Measurements from ENCODE around the gene FCRLB. TPM values are rescaled to one million over a fixed set of nuclear protein-coding genes. Genes with fewer than 3 reads are reported as not detected.
"Not testable (repeated sequence)": the region's sequence is repeated elsewhere in the genome, so short reads cannot be mapped to it uniquely, and the experiment has no call there.

Gene FCRLB
- total RNA-seq: not detected
- long read RNA-seq, partial matches to known transcripts: 0 of 1 reads
- long read RNA-seq, other reads (novel, unspliced or antisense): 0 of 1 reads

- intact Hi-C loops (cut with DNase I, micrococcal nuclease): no loop called here
- ATAC-seq: no peak
- no peak for DNase-seq
These were observed at the start of gene FCRLB for GRCh38 chr1:161720956-161721737. Gene FCRLB, plus strand, starts transcription at chr1:161721544. Its CDS starts 1,129 bp downstream, at chr1:161722673.

- ATAC-seq; intact Hi-C loops (cut with DNase I, micrococcal nuclease); DNase-seq: not testable (repeated sequence)
These were observed 47.9 kb upstream of the FCRLB start for GRCh38 chr1:161673437-161673836.

- intact Hi-C loops (cut with DNase I, micrococcal nuclease); ATAC-seq; DNase-seq: not testable (repeated sequence)
These were observed 46.9 kb upstream of the FCRLB start for GRCh38 chr1:161674447-161674846.

GRCh38 chr1:161674908-161675307 lies 46.4 kb upstream of the FCRLB start:
- intact Hi-C loops (cut with DNase I, micrococcal nuclease); DNase-seq; ATAC-seq: not testable (repeated sequence)

GRCh38 chr1:161676441-161676840 lies 44.9 kb upstream of the FCRLB start:
- intact Hi-C loops (cut with DNase I, micrococcal nuclease): no loop called here
- ATAC-seq (no peak), DNase-seq (no peak)

GRCh38 chr1:161676958-161677689 lies 44.2 kb upstream of the FCRLB start:
- DNase-seq (no peak), ATAC-seq (no peak)
- intact Hi-C loops (cut with DNase I, micrococcal nuclease): no loop called here

GRCh38 chr1:161678500-161678899 lies 42.8 kb upstream of the FCRLB start:
- ATAC-seq: no peak

GRCh38 chr1:161681879-161682278 lies 39.5 kb upstream of the FCRLB start:
- no peak for ATAC-seq
- intact Hi-C loops (cut with DNase I, micrococcal nuclease): no loop called here
- no peak for DNase-seq

More at GRCh38 chr1:161678500-161678899, 42.8 kb upstream of the FCRLB start:
- no peak for DNase-seq
- intact Hi-C loops (cut with DNase I, micrococcal nuclease): no loop called here

- intact Hi-C loops (cut with DNase I, micrococcal nuclease): no loop called here
- no peak for ATAC-seq
These were observed 32.4 kb upstream of the FCRLB start for GRCh38 chr1:161688946-161689345.

GRCh38 chr1:161691846-161692245 lies 29.5 kb upstream of the FCRLB start:
- no peak for ATAC-seq
- intact Hi-C loops (cut with DNase I, micrococcal nuclease): no loop called here

More at GRCh38 chr1:161688946-161689345, 32.4 kb upstream of the FCRLB start:
- DNase-seq: no peak

GRCh38 chr1:161693020-161693712 lies 28.2 kb upstream of the FCRLB start:
- intact Hi-C loops (cut with DNase I, micrococcal nuclease); DNase-seq; ATAC-seq: not testable (repeated sequence)

More at GRCh38 chr1:161691846-161692245, 29.5 kb upstream of the FCRLB start:
- no peak for DNase-seq

- intact Hi-C loops (cut with DNase I, micrococcal nuclease); DNase-seq; ATAC-seq: not testable (repeated sequence)
These were observed 23.0 kb upstream of the FCRLB start for GRCh38 chr1:161698302-161698701.

GRCh38 chr1:161702250-161702649 lies 19.1 kb upstream of the FCRLB start:
- ATAC-seq (peak; percentile 100), DNase-seq (peak; percentile 47 to 49)
- intact Hi-C loops (cut with DNase I, micrococcal nuclease): no loop called here

GRCh38 chr1:161705537-161705936 lies 15.8 kb upstream of the FCRLB start:
- no peak for ATAC-seq
- DNase-seq: no peak
- intact Hi-C loops (cut with DNase I, micrococcal nuclease): no loop called here

GRCh38 chr1:161706113-161706481 lies 15.2 kb upstream of the FCRLB start:
- intact Hi-C loops (cut with DNase I, micrococcal nuclease): no loop called here
- ATAC-seq (no peak), DNase-seq (no peak)

- ATAC-seq: no peak
- no peak for DNase-seq
- intact Hi-C loops (cut with DNase I, micrococcal nuclease): no loop called here
These were observed 14.6 kb upstream of the FCRLB start, which contains the start of gene FCRLA for GRCh38 chr1:161706482-161707347. Gene FCRLA, plus strand, starts transcription at chr1:161707229. Its CDS starts 36 bp downstream, at chr1:161707265.

GRCh38 chr1:161707503-161707902 lies 13.8 kb upstream of the FCRLB start:
- ATAC-seq (no peak), DNase-seq (no peak)
- intact Hi-C loops (cut with DNase I, micrococcal nuclease): no loop called here

- ATAC-seq (no peak), DNase-seq (no peak)
- intact Hi-C loops (cut with DNase I, micrococcal nuclease): no loop called here
These were observed 12.0 kb upstream of the FCRLB start for GRCh38 chr1:161709373-161709772.
